Astrocyte (in vitro differentiated cells and primary cell): ENCODE measurements around the gene PSME3. TPM values are rescaled to one million over a fixed set of nuclear protein-coding genes. Genes with fewer than 3 reads are reported as not detected.

ENCODE experiments used
- DNase-seq: peaks from one replicate; pipeline ENCODE4 v3.0.0-alpha.2; 2010; ENCODE audit warnings: low read depth
- FAIRE-seq: peaks from 2 replicates; lab custom pipeline; 2011; peaks lifted over from hg19 to GRCh38; lab: Jason Lieb, UNC
- H2AFZ ChIP-seq: 2 replicates; pipeline ENCODE4 v1.6.0; 2012; ENCODE audit warnings: low read depth, low read length, inconsistent platforms
- H3K27ac ChIP-seq: 2 replicates; pipeline ENCODE4 v1.5.1; 2011; ENCODE audit warnings: low read depth, low read length, inconsistent platforms
- H3K27me3 ChIP-seq: 2 replicates; pipeline ENCODE4 v1.6.0; 2011; ENCODE audit warnings: low read length, inconsistent platforms; ENCODE audit not compliant: insufficient read depth
- H3K36me3 ChIP-seq: 2 replicates; pipeline ENCODE4 v1.5.1; 2011; ENCODE audit warnings: low read length, inconsistent platforms; ENCODE audit not compliant: insufficient read depth
- H3K4me1 ChIP-seq: 2 replicates; pipeline ENCODE4 v1.5.1; 2011; ENCODE audit warnings: low read length, inconsistent platforms; ENCODE audit not compliant: insufficient read depth
- H3K4me2 ChIP-seq: 2 replicates; pipeline ENCODE4 v1.6.0; 2012; ENCODE audit warnings: low read length, inconsistent platforms
- H3K4me3 ChIP-seq: 2 replicates; pipeline ENCODE4 v1.5.1; 2011; ENCODE audit warnings: low read depth, mild to moderate bottlenecking, low read length, inconsistent platforms; ENCODE audit not compliant: insufficient read depth
- H3K79me2 ChIP-seq: 2 replicates; pipeline ENCODE4 v1.6.0; 2012; ENCODE audit warnings: mild to moderate bottlenecking, low read length, inconsistent platforms; ENCODE audit not compliant: insufficient read depth
- H3K9ac ChIP-seq: 2 replicates; pipeline ENCODE4 v1.6.0; 2012; ENCODE audit warnings: mild to moderate bottlenecking, low read length, inconsistent platforms
- H3K9me3 ChIP-seq: 2 replicates; pipeline ENCODE4 v1.5.1; 2012; ENCODE audit warnings: low read depth, mild to moderate bottlenecking, low read length, inconsistent platforms; ENCODE audit not compliant: insufficient read depth
- H4K20me1 ChIP-seq: 2 replicates; pipeline ENCODE4 v1.6.0; 2012; ENCODE audit warnings: low read length, inconsistent platforms; ENCODE audit not compliant: insufficient read depth
- H3K27ac Mint-ChIP-seq: one replicate; pipeline ENCODE4 v1.8.0; 2021; ENCODE audit warnings: mild to moderate bottlenecking, mixed read lengths; ENCODE audit not compliant: unreplicated experiment
- H3K27me3 Mint-ChIP-seq: one replicate; pipeline ENCODE4 v1.8.0; 2021; ENCODE audit warnings: low read depth, mixed read lengths; ENCODE audit not compliant: unreplicated experiment
- H3K36me3 Mint-ChIP-seq: one replicate; pipeline ENCODE4 v1.8.0; 2021; ENCODE audit warnings: low read depth, mixed read lengths; ENCODE audit not compliant: unreplicated experiment
- H3K4me1 Mint-ChIP-seq: one replicate; pipeline ENCODE4 v1.8.0; 2021; ENCODE audit warnings: low read depth, mixed read lengths; ENCODE audit not compliant: unreplicated experiment
- H3K4me3 Mint-ChIP-seq: one replicate; pipeline ENCODE4 v1.8.0; 2021; ENCODE audit warnings: mild to moderate bottlenecking, moderate library complexity, mixed read lengths; ENCODE audit not compliant: unreplicated experiment
- H3K9me3 Mint-ChIP-seq: one replicate; pipeline ENCODE4 v1.8.0; 2021; ENCODE audit warnings: mild to moderate bottlenecking, mixed read lengths; ENCODE audit not compliant: unreplicated experiment
- EZH2 ChIP-seq: IDR thresholded peaks from 2 replicates; pipeline ENCODE4 v1.6.1; 2012; ENCODE audit warnings: mild to moderate bottlenecking, low read length, inconsistent platforms; ENCODE audit not compliant: insufficient read depth
- microRNA-seq: library from miRNA; unstranded; fragments of <30 nt; microRNA quantifications from one replicate; pipeline ENCODE4 v1.2.0, GENCODE V29; 2020
- total RNA-seq: library from RNA; stranded (reverse); gene quantifications from 2 replicates; pipeline ENCODE4 v1.2.1, GENCODE V29; 2021
- TF ChIP-seq, protein P1 (sequence below): IDR thresholded peaks from 2 replicates; pipeline ENCODE4 v1.5.1; 2011; ENCODE audit warnings: low read depth, mild to moderate bottlenecking, inconsistent platforms, low read length, moderate library complexity; ENCODE audit not compliant: insufficient read depth

Gene PSME3
- total RNA-seq, 1 donor from 2014 or later: 152 TPM

DNA sequence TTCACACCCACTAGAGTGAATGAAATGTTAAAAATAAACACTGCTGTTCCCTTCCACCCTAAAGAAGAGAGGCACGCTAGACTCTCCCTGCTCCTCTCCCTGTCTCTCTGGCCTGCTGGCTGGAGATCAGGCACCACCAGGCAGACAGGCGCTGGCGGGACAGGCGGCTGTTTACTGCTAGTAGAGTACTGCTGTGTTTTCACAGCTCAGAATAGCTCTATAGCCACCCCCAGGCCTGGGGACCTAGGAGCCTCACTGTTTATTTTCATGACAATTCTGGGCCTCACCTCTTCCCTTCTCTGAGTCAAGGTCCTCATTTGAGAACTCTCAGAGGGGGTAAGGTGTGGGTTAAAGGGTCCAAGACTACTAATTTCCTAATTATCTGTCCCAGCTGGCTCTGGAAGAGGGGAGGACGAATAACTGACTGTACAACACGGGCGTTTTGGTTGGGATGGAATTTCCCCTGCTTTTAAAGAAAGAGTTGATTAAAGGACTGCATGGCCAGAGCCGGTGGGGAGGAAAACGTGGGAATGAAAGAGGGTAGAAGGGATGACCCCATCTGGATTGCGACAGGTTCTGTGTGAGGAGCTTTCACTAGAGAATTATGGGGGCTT is 58.4 kb downstream of the PSME3 start:
- Mint-ChIP-seq H3K4me1 (peaks cover 21% of the 10 kb centered on the region), H3K27me3 (peaks cover 5% of the 10 kb centered on the region), H3K9me3 (no peaks in the 10 kb centered on the region), H3K36me3 (no peaks in the 10 kb centered on the region), H3K27ac (peak overlapping the region; percentile 82), H3K4me3 (peak overlapping the region; percentile 61)
- H3K79me2 ChIP-seq: no peaks in the 10 kb centered on the region
- H3K36me3 ChIP-seq: no peaks in the 10 kb centered on the region
- no peak for DNase-seq
- no peaks in the 10 kb centered on the region for H3K9me3 ChIP-seq
- TF ChIP-seq EZH2: no peak
- TF ChIP-seq, protein P1, sequence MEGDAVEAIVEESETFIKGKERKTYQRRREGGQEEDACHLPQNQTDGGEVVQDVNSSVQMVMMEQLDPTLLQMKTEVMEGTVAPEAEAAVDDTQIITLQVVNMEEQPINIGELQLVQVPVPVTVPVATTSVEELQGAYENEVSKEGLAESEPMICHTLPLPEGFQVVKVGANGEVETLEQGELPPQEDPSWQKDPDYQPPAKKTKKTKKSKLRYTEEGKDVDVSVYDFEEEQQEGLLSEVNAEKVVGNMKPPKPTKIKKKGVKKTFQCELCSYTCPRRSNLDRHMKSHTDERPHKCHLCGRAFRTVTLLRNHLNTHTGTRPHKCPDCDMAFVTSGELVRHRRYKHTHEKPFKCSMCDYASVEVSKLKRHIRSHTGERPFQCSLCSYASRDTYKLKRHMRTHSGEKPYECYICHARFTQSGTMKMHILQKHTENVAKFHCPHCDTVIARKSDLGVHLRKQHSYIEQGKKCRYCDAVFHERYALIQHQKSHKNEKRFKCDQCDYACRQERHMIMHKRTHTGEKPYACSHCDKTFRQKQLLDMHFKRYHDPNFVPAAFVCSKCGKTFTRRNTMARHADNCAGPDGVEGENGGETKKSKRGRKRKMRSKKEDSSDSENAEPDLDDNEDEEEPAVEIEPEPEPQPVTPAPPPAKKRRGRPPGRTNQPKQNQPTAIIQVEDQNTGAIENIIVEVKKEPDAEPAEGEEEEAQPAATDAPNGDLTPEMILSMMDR: no peak
- no peak overlapping the region for H3K4me3 ChIP-seq
- H3K27ac ChIP-seq: no peak overlapping the region
- no peaks in the 10 kb centered on the region for H3K4me1 ChIP-seq
- H3K27me3 ChIP-seq: no peaks in the 10 kb centered on the region
- H2AFZ ChIP-seq: peak overlapping the region; percentile 71
- H4K20me1 ChIP-seq: no peaks in the 10 kb centered on the region
- no peak overlapping the region for H3K9ac ChIP-seq
- H3K4me2 ChIP-seq: peak overlapping the region; percentile 28
- no peak for FAIRE-seq

GRCh38 chr17:42893359-42893758 is 60.2 kb downstream of the PSME3 start:
- no peak overlapping the region for H3K4me3 Mint-ChIP-seq
- FAIRE-seq (no peak), DNase-seq (no peak)
- Histone ChIP-seq H3K79me2 (no peaks in the 10 kb centered on the region), H3K9ac (no peak overlapping the region), H3K4me2 (no peak overlapping the region), H3K4me1 (no peaks in the 10 kb centered on the region), H3K27ac (no peak overlapping the region), H3K27me3 (no peaks in the 10 kb centered on the region), H3K9me3 (no peaks in the 10 kb centered on the region), H3K4me3 (no peak overlapping the region), H2AFZ (no peak overlapping the region), H4K20me1 (no peaks in the 10 kb centered on the region), H3K36me3 (no peaks in the 10 kb centered on the region)
- H3K36me3 Mint-ChIP-seq: no peaks in the 10 kb centered on the region
- H3K9me3 Mint-ChIP-seq: no peaks in the 10 kb centered on the region
- TF ChIP-seq, protein P1: no peak
- no peak for TF ChIP-seq EZH2
- peak overlapping the region; percentile 26 for H3K27ac Mint-ChIP-seq
- peaks cover 21% of the 10 kb centered on the region for H3K4me1 Mint-ChIP-seq
- peaks cover 5% of the 10 kb centered on the region for H3K27me3 Mint-ChIP-seq

Small RNA genes lying within 50 kb of the gene (microRNA-seq; reads per million reads assigned to microRNA genes)
- gene MIR6781: 2.7 reads per million, percentile 3 among the genes with 10 or more reads in this experiment

Other genes starting within 250 kb of the PSME3 start
- gene RETREG3, start 224.0 kb upstream of the PSME3 start, total RNA-seq: 54.3 and 60.9 TPM in 2 replicates
- 47.2 and 51.0 TPM in 2 replicates for gene TUBG1, start 223.7 kb upstream of the PSME3 start, total RNA-seq
- 14.4 and 16.6 TPM in 2 replicates for gene TUBG2, start 174.1 kb upstream of the PSME3 start, total RNA-seq
- gene PLEKHH3, start 156.4 kb upstream of the PSME3 start, total RNA-seq: 14.1 and 14.5 TPM in 2 replicates
- gene CCR10, start 151.6 kb upstream of the PSME3 start, total RNA-seq: 0.65 and 0.84 TPM in 2 replicates
- 11.4 and 16.4 TPM in 2 replicates for gene CNTNAP1, start 150.9 kb upstream of the PSME3 start, total RNA-seq
- 15.2 and 16.9 TPM in 2 replicates for gene EZH1, start 88.4 kb upstream of the PSME3 start, total RNA-seq
- 6.1 and 6.8 TPM in 2 replicates for gene RAMP2, start 72.2 kb upstream of the PSME3 start, total RNA-seq
- gene VPS25, start 59.9 kb upstream of the PSME3 start, total RNA-seq: 49.5 and 53.2 TPM in 2 replicates
- 22.8 and 34.8 TPM in 2 replicates for gene WNK4, start 52.8 kb upstream of the PSME3 start, total RNA-seq
- 31.8 and 34.3 TPM in 2 replicates for gene COA3, start 34.7 kb upstream of the PSME3 start, total RNA-seq
- gene CNTD1, start 34.5 kb upstream of the PSME3 start, total RNA-seq: not detected in 2 replicates
- gene BECN1, start 9.1 kb upstream of the PSME3 start, total RNA-seq: 79.8 and 87.6 TPM in 2 replicates
- gene AOC2, start 11.2 kb downstream of the PSME3 start, total RNA-seq: 4.1 and 5.0 TPM in 2 replicates
- gene AOC3, start 17.8 kb downstream of the PSME3 start, total RNA-seq: 1.1 and 1.5 TPM in 2 replicates
- gene G6PC1, start 67.4 kb downstream of the PSME3 start, total RNA-seq: not detected in 2 replicates
- gene AARSD1, start 131.1 kb downstream of the PSME3 start, total RNA-seq: 42.8 and 45.2 TPM in 2 replicates
- gene PTGES3L, start 146.7 kb downstream of the PSME3 start, total RNA-seq: 5.1 and 5.8 TPM in 2 replicates
- 13.2 and 13.8 TPM in 2 replicates for gene RUNDC1, start 147.2 kb downstream of the PSME3 start, total RNA-seq
- 993 and 1,032 TPM in 2 replicates for gene RPL27, start 165.0 kb downstream of the PSME3 start, total RNA-seq
- gene IFI35, start 173.4 kb downstream of the PSME3 start, total RNA-seq: 60.5 and 72.8 TPM in 2 replicates
- 348 and 413 TPM in 2 replicates for gene VAT1, start 189.0 kb downstream of the PSME3 start, total RNA-seq
- 1.3 and 2.3 TPM in 2 replicates for gene RND2, start 191.8 kb downstream of the PSME3 start, total RNA-seq